Type B pancreatic cell (in vitro differentiated cells): ENCODE data around the gene CRELD2. TPM values are rescaled to one million over a fixed set of nuclear protein-coding genes. Genes with fewer than 3 reads are reported as not detected.

Experiments used
- DNase-seq: peaks from one replicate; pipeline ENCODE4 v3.0.0; 2021; ENCODE audit warnings: mixed read lengths; ENCODE audit not compliant: unreplicated experiment; ENCODE audit errors: extremely low spot score
- H3K27ac Mint-ChIP-seq: 2 replicates; pipeline ENCODE4 v1.8.0; 2021; ENCODE audit warnings: mild to moderate bottlenecking, mixed read lengths
- H3K27me3 Mint-ChIP-seq: 2 replicates; pipeline ENCODE4 v1.8.0; 2021; ENCODE audit warnings: mixed read lengths
- H3K36me3 Mint-ChIP-seq: 2 replicates; pipeline ENCODE4 v1.8.0; 2021; ENCODE audit warnings: mixed read lengths
- H3K4me1 Mint-ChIP-seq: one replicate; pipeline ENCODE4 v1.8.0; 2021; ENCODE audit warnings: mixed read lengths; ENCODE audit not compliant: unreplicated experiment
- H3K4me3 Mint-ChIP-seq: 2 replicates; pipeline ENCODE4 v1.8.0; 2021; ENCODE audit warnings: mild to moderate bottlenecking, mixed read lengths
- H3K9me3 Mint-ChIP-seq: 2 replicates; pipeline ENCODE4 v1.8.0; 2021; ENCODE audit warnings: mixed read lengths
- CTCF ChIP-seq: fragments of 200-600 bp; sonication (generic); conservative IDR thresholded peaks from 2 replicates; pipeline ENCODE4 v1.5.0; 2021; ENCODE audit warnings: antibody characterized with exemption, mild to moderate bottlenecking
- total RNA-seq: library from RNA; stranded (reverse); gene quantifications from 2 replicates; pipeline ENCODE4 v1.2.1, GENCODE V29; 2021; ENCODE audit warnings: low replicate concordance

CRELD2 gene
- total RNA-seq, 1 donor from 2014 or later = 55.8 TPM

- Mint-ChIP-seq H3K27me3 (no peaks in the 10 kb centered on the region), H3K36me3 (no peaks in the 10 kb centered on the region), H3K4me1 (peaks cover 10% of the 10 kb centered on the region), H3K4me3 (no peak overlapping the region), H3K9me3 (no peaks in the 10 kb centered on the region), H3K27ac (peak overlapping the region; percentile 94)
- no peak for DNase-seq
- no peak for TF ChIP-seq CTCF
Observed at GRCh38 chr22:49951678-49951985, 33.2 kb downstream of the CRELD2 start.

GRCh38 chr22:49951986-49952896, 33.8 kb downstream of the CRELD2 start:
- peaks cover 6% of the 10 kb centered on the region for H3K4me1 Mint-ChIP-seq
- no peaks in the 10 kb centered on the region for H3K27me3 Mint-ChIP-seq
- DNase-seq = no peak
- TF ChIP-seq CTCF = no peak
- H3K9me3 Mint-ChIP-seq = no peaks in the 10 kb centered on the region
- H3K36me3 Mint-ChIP-seq = no peaks in the 10 kb centered on the region
- H3K27ac Mint-ChIP-seq = peak overlapping the region; percentile 94
- peak overlapping the region; percentile 80 for H3K4me3 Mint-ChIP-seq

- no peaks in the 10 kb centered on the region for H3K9me3 Mint-ChIP-seq
- H3K27ac Mint-ChIP-seq = no peak overlapping the region
- peaks cover 6% of the 10 kb centered on the region for H3K4me1 Mint-ChIP-seq
- H3K27me3 Mint-ChIP-seq = no peaks in the 10 kb centered on the region
- H3K36me3 Mint-ChIP-seq = no peaks in the 10 kb centered on the region
- no peak overlapping the region for H3K4me3 Mint-ChIP-seq
- TF ChIP-seq CTCF = no peak
- no peak for DNase-seq
Observed at GRCh38 chr22:49953027-49953679, 34.7 kb downstream of the CRELD2 start.

GRCh38 chr22:49953680-49954344, 35.4 kb downstream of the CRELD2 start:
- Mint-ChIP-seq H3K36me3 (no peaks in the 10 kb centered on the region), H3K4me1 (peaks cover 6% of the 10 kb centered on the region), H3K4me3 (no peak overlapping the region), H3K27ac (no peak overlapping the region), H3K9me3 (no peaks in the 10 kb centered on the region), H3K27me3 (no peaks in the 10 kb centered on the region)
- DNase-seq = no peak
- no peak for TF ChIP-seq CTCF

GRCh38 chr22:49954354-49954753, 35.9 kb downstream of the CRELD2 start:
- H3K27ac Mint-ChIP-seq = no peak overlapping the region
- H3K4me3 Mint-ChIP-seq = no peak overlapping the region
- H3K4me1 Mint-ChIP-seq = peaks cover 6% of the 10 kb centered on the region
- TF ChIP-seq CTCF = no peak
- H3K9me3 Mint-ChIP-seq = no peaks in the 10 kb centered on the region
- H3K36me3 Mint-ChIP-seq = no peaks in the 10 kb centered on the region
- no peaks in the 10 kb centered on the region for H3K27me3 Mint-ChIP-seq
- DNase-seq = no peak
